Activated CD8-positive, alpha-beta memory T cell treated with anti-CD3 and anti-CD28 coated beads for 36 hours (primary cell): ENCODE measurements around the gene ANP32E. TPM values are rescaled to one million over a fixed set of nuclear protein-coding genes. Genes with fewer than 3 reads are reported as not detected.

ENCODE experiments used
- CTCF ChIA-PET: fragments of 350-600 bp; sonication (Branson Sonifier 250); formaldehyde crosslinking; loops from one replicate; lab custom pipeline; 2021; ENCODE audit warnings: antibody characterized with exemption; lab: Charles Lee
- POLR2A ChIA-PET: fragments of 350-600 bp; sonication (Branson Sonifier 250); formaldehyde crosslinking; loops from one replicate; lab custom pipeline; 2021; ENCODE audit warnings: antibody characterized with exemption; lab: Charles Lee
- total RNA-seq, 2 experiments: library from RNA; stranded (reverse); gene quantifications; one replicate each; pipeline ENCODE4 v1.2.3, GENCODE V29; 2021

The ANP32E gene
- 100 to 1,000 TPM; 161 TPM for total RNA-seq

GRCh38 chr1:150235852-150236613 is at the start of gene ANP32E:
Gene ANP32E, minus strand, starts transcription at chr1:150236112. Its CDS starts 326 bp downstream, at chr1:150235786.
- POLR2A ChIA-PET = interaction anchor here (0.5 to 1.0 kb wide), 8 partner anchors 19 to 348 kb away, joined by 3 to 6 read pairs (median 3); a partner anchor contains a TSS
- CTCF ChIA-PET = no interaction called here

GRCh38 chr1:150283260-150283659 is 47.3 kb upstream of the ANP32E start:
- POLR2A ChIA-PET = no interaction called here
- CTCF ChIA-PET = interaction anchor here (0.6 kb wide), 1 partner anchor 27 kb away, joined by 3 read pairs; no protein-coding TSS in a partner anchor

- ChIA-PET CTCF (interaction anchor here (2.5 kb wide), 1 partner anchor 27 kb away, joined by 17 read pairs; no protein-coding TSS in a partner anchor), POLR2A (interaction anchor here (0.6 kb wide), 1 partner anchor 278 kb away, joined by 6 read pairs; no protein-coding TSS in a partner anchor)
Observed at GRCh38 chr1:150282558-150282958, 46.6 kb upstream of the ANP32E start.

- POLR2A ChIA-PET = interaction anchor here (0.6 kb wide), 1 partner anchor 277 kb away, joined by 6 read pairs; no protein-coding TSS in a partner anchor
- CTCF ChIA-PET = interaction anchor here (0.5 to 2.5 kb wide), 4 partner anchors 22 to 998 kb away, joined by 3 to 17 read pairs (median 3); no protein-coding TSS in a partner anchor
Observed at GRCh38 chr1:150281758-150282557, 46.0 kb upstream of the ANP32E start, which contains the start of gene CIART. Gene CIART, plus strand, starts transcription at chr1:150282554. Its CDS starts 714 bp downstream, at chr1:150283268.

GRCh38 chr1:150281221-150281757 is 45.4 kb upstream of the ANP32E start:
- ChIA-PET POLR2A (interaction anchor here (1.1 kb wide), 1 partner anchor 41 kb away, joined by 3 read pairs; no protein-coding TSS in a partner anchor), CTCF (interaction anchor here (0.5 to 2.5 kb wide), 4 partner anchors 22 to 998 kb away, joined by 3 to 17 read pairs (median 3); no protein-coding TSS in a partner anchor)

GRCh38 chr1:150280138-150280707 is 44.3 kb upstream of the ANP32E start:
- ChIA-PET POLR2A (interaction anchor here (1.1 kb wide), 1 partner anchor 42 kb away, joined by 3 read pairs; no protein-coding TSS in a partner anchor), CTCF (interaction anchor here (1.0 to 2.5 kb wide), 2 partner anchors 11 to 25 kb away, joined by 3 to 17 read pairs; no protein-coding TSS in a partner anchor)

GRCh38 chr1:150273311-150273710 is 37.4 kb upstream of the ANP32E start:
- POLR2A ChIA-PET = interaction anchor here (0.6 kb wide), 1 partner anchor 32 kb away, joined by 3 read pairs; no protein-coding TSS in a partner anchor
- CTCF ChIA-PET = interaction anchor here (1.7 kb wide), 1 partner anchor 18 kb away, joined by 5 read pairs; no protein-coding TSS in a partner anchor

- ChIA-PET POLR2A (no interaction called here), CTCF (interaction anchor here (0.6 kb wide), 1 partner anchor 57 kb away, joined by 3 read pairs; no protein-coding TSS in a partner anchor)
Observed at GRCh38 chr1:150271291-150271959, 35.5 kb upstream of the ANP32E start.

GRCh38 chr1:150269451-150269850 is 33.5 kb upstream of the ANP32E start:
- ChIA-PET POLR2A (interaction anchor here (0.5 to 1.3 kb wide), 5 partner anchors 34 to 382 kb away, joined by 3 to 5 read pairs (median 3); partner anchors contain the start of genes ANP32E and RPRD2), CTCF (interaction anchor here (1.5 kb wide), 1 partner anchor 14 kb away, joined by 8 read pairs; no protein-coding TSS in a partner anchor)

- POLR2A ChIA-PET = interaction anchor here (0.5 to 1.3 kb wide), 6 partner anchors 33 to 381 kb away, joined by 3 to 5 read pairs (median 4); partner anchors contain the start of genes ANP32E and RPRD2
- CTCF ChIA-PET = interaction anchor here (1.5 kb wide), 1 partner anchor 13 kb away, joined by 8 read pairs; no protein-coding TSS in a partner anchor
Observed at GRCh38 chr1:150268705-150269403, 32.9 kb upstream of the ANP32E start, which contains the start of gene APH1A. Gene APH1A, minus strand, starts transcription at chr1:150269016. Its CDS starts 206 bp downstream, at chr1:150268810.

- ChIA-PET POLR2A (interaction anchor here (0.6 to 1.3 kb wide), 2 partner anchors 154 to 381 kb away, joined by 3 to 4 read pairs; a partner anchor contains a TSS), CTCF (interaction anchor here (1.5 kb wide), 1 partner anchor 13 kb away, joined by 8 read pairs; no protein-coding TSS in a partner anchor)
Observed at GRCh38 chr1:150268340-150268704, 32.4 kb upstream of the ANP32E start.

- POLR2A ChIA-PET = no interaction called here
Observed at GRCh38 chr1:150267896-150268295, 32.0 kb upstream of the ANP32E start.

GRCh38 chr1:150263549-150263948 is 27.6 kb upstream of the ANP32E start:
- POLR2A ChIA-PET = interaction anchor here (0.6 kb wide), 1 partner anchor 34 kb away, joined by 3 read pairs; no protein-coding TSS in a partner anchor

More at GRCh38 chr1:150267896-150268295, 32.0 kb upstream of the ANP32E start:
- CTCF ChIA-PET = no interaction called here

GRCh38 chr1:150262388-150263320 is 26.7 kb upstream of the ANP32E start:
- ChIA-PET CTCF (interaction anchor here (0.6 kb wide), 1 partner anchor 253 kb away, joined by 3 read pairs; the partner anchor contains the start of gene FALEC), POLR2A (interaction anchor here (0.6 kb wide), 1 partner anchor 35 kb away, joined by 3 read pairs; no protein-coding TSS in a partner anchor)

More at GRCh38 chr1:150263549-150263948, 27.6 kb upstream of the ANP32E start:
- CTCF ChIA-PET = interaction anchor here (0.7 kb wide), 1 partner anchor 224 kb away, joined by 3 read pairs; the partner anchor contains the start of gene TARS2

GRCh38 chr1:150261367-150261766 is 25.5 kb upstream of the ANP32E start:
- ChIA-PET POLR2A (interaction anchor here (0.6 kb wide), 1 partner anchor 27 kb away, joined by 4 read pairs; no protein-coding TSS in a partner anchor), CTCF (interaction anchor here (1.1 kb wide), 1 partner anchor 11 kb away, joined by 3 read pairs; no protein-coding TSS in a partner anchor)
